IPS-NIHi7 (cell line): Measurements from ENCODE around the gene ADCY6.
A peak's percentile ranks its signal among the peaks of the same experiment; 100 is the strongest.

Source experiments
- DNase-seq: peaks from one replicate; pipeline ENCODE4 v3.0.0; 2012; ENCODE audit warnings: mixed read lengths; ENCODE audit errors: extremely low spot score

The ADCY6 gene

DNA sequence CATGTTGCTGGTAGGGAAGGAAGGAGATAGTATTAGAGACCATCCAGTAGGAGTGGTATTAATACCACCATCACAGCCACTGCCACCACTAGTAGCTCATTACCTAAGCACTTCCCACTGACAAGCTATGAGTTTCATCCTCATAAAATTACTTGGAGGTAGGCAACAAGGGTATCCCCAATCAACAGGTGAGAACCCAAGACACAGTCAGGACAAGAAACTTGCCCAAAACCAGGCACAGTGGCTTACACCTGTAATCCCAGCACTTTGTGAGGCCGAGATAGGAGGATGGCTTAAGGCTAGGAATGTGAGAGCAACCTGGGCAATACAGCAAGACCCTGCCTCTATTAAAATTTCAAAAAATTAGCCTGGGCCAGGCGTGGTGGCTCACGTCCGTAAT lies 5.5 kb downstream of the ADCY6 start:
- DNase-seq, result no peak

DNA sequence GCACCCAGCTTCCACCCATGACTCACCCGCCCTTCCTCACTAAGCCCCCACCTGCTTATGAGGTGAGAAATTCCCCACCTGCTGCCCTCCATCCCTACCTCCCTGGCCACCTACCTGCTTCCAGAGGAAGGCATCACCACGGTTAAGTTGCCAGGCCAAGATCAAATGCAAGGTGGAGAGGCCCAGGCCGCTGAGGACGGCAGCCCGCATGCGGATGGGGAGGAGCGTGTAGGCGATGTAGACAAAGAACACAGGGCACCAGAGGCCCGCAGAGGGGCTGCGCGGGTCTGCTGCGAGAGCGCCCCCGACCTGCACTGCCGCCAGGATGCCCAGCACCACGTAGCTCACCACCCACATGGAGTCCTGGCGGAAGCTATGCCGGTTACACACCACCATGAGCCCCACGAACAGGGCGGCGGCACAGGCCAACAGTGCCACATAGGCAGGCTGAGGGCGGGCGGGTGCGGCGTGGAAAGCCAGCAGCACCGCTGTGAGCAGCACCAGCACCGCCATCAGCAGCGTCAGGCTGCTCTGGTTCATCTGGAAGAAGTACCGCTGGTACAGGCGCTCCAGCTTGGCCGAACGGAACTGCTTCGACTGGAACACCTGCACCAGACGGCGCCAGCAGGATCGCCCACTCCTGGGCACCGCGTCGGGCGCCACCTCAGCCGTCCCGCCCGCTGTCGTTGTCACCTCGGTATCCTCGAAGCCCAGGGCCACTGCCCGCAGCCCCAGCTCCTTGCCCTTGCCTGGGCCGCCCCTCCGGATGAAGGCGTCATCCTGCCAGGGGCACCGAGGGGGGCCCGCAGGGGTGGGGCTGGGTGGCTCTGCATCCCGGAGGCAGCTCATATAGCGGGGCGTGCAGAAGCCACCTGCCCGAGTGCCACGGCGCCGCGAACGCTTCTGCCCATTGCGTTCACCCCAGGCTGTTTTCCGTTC lies 6.2 kb downstream of the ADCY6 start:
- DNase-seq, result no peak

DNA sequence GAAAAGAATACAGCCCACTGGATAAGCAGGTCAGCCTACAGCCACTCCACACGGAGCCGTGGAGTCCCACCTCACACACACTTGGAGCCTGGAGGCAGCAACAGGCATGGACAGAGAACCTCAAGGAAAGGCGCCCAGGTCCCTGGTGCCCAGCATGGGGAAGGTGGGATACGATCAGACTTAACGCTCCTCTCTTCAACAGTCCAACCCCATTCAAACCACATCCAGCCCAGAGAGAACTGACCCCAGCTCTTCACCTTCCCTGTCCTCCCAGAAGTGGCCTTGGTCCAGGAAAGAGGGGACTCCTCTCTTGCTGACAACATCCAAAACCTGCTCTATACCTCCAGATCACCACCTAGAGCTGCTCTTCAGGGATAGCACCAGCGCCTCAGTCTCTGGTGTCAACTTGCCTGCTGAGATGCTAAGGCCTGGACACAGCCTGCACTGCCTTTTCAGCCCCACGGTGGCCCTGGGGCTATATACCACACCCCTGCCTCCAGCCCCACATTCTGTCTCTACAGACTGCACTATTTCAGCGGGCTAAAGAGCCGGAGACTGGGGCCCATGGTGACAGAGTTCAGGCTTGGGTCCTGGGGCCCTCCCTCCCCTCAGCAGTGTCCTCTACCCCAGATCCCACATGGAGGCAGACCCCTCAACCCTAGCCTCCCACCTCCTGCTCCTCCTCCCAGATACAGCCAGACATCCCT lies 7.0 kb downstream of the ADCY6 start:
- DNase-seq, result no peak

DNA sequence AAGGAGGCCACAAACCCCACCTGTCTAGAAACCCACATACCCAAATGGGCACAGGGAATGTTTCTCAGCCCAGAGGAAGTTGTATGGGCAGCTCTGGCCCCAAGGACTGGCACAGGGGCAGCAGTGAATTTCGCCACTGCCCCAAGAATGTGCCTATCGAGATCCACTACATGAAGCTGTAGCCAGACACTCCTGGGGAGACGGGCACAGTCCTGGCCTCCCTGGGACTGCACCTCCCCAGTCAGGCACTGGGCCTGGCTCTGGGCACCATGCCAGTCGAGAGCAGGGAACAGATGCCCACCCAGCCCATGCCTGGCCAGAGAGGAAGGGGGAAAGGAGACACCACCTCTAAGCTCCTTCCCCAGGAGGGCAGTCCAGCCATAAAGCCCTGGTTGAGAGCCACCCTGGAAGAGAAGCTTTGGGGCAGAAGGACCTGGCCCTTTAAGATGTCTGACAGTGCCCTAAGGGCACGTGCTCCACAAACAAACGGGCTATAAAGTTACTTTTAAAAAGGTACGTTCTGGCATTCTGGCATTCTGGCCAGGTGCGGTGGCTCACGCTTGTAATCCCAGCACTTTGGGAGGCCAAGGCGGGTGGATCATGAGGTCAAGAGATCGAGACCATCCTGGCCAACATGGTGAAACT lies 8.4 kb downstream of the ADCY6 start:
- DNase-seq, result no peak

DNA sequence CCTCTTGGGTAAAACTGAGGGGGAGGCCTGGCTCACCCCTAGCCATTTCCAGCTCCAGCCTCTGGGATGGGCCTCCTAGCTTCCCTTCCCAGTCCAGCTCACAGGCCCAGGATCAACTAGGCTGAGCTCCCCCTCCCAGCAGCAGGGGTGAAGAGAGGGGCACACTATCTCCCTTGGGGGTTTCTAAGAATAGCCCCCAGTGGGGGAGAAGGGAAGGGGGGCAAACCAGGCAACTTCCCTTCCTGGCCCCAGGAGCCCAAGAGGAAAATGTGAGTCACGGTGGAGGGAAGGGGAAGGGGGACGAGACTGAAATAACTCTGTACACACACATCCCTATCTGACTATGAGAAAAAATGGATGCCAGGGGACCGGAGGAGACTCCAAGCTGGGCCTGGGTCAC lies 9.0 kb downstream of the ADCY6 start:
- no peak for DNase-seq

DNA sequence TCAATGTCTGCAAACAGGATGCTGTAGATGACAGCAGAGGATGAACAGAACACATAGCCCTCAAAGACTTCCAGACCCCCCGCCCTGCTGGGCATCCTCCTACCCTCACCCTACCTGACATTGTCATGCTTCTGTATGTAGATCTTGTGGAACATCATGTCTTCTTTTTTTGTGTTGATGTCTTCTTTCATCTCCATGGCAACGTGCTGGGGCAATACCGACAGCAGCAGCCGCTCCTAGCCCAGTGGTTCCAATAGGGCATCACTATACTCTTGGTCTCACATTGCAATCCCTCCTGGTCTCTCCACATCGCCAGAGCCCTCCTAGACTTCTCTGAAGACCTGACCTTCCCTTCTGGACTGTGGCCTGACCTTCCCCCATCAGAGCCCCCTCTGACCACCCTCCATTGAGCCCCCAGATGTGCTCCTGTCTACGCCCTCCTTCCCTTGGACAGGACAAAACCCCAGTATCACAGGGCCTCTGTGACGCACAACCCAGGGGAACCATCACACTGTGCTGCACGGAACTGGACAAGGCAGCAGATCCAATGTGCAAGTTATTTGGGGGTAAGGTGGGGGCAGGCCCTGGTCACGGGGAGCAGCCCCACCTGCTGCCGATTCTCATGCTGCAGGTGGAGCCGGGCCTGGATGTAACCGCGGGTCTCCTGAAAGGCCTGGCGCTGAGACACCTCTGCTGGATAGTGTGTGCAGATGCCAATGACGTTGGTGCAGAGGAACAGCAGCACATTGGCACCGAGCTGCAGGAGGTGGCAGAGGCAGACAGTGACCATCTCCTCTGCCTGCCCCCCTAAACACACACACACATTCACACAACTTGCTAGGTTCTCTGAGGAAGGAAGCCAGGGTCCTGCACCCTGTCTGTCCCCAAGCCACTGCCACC lies 11.1 kb downstream of the ADCY6 start:
- DNase-seq, result peak; percentile 45

DNA sequence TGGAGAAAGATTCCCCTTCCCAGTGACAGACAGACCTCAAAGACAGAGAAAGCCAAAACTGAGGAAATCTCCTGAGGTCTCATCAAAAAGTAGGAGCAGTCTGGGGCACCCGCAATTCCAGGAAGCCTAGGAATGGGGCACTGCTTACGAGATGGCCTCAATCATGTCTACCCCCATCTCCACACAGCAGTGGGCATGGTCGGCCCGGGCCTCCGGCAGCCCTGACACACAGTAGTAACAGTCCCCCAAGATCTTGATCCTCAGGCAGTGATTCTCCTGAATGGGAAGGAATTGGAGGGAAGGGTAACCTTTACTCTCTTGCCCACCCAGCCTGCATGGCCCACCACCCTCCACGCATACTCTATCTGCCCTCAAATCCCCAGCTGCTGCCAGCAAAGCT lies 11.9 kb downstream of the ADCY6 start:
- DNase-seq, result no peak

DNA sequence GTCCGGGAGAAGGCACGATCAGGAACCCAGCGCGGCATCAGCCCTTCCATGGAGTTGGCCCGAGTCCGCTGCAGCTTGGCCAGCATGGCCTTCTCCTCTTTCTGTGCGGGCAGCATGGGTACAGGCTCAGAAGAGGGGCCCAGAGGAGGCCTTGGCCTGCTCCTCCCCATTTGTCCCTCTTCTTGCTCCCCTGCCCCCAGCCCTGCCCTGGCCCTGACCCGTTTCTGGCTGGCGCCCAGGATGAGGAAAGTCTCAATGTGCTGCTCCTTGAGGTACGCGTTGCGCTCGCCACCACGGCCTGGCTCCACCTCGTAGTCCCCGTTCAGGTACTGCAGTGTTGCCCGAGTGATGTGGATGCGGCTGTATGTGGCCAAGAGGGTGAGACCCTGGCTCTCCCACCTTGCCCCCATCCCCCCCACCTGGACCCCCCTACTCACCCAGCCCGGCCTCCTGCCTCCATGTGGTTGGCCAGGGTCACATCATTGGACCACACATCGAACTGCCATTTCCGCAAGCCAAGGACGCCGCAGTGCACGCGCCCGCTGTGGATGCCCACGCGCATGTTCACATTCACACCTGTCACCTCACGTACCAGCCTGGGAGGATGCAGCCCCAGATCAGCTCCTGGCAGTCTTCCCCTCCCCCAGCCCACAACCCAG lies 12.8 kb downstream of the ADCY6 start:
- no peak for DNase-seq

DNA sequence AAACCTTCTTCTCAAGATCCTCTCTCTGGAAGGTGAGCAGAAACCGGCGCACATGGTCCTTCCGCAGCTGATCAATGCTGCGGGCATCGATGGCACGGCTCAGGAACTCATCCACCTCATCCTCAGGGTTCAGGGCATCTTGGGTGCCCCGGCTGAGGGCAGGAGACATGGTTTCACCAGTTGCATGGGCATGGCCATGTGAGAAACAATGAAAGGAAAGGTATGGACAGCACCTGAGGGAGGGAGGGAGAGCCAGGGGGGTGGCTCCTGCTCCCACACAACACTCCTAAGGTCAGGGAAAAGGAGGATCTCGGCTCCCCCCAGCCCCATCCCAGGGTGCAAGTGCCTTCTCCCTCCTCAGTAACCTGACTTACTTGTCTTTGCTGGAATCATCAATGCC lies 13.6 kb downstream of the ADCY6 start:
- DNase-seq, result no peak

DNA sequence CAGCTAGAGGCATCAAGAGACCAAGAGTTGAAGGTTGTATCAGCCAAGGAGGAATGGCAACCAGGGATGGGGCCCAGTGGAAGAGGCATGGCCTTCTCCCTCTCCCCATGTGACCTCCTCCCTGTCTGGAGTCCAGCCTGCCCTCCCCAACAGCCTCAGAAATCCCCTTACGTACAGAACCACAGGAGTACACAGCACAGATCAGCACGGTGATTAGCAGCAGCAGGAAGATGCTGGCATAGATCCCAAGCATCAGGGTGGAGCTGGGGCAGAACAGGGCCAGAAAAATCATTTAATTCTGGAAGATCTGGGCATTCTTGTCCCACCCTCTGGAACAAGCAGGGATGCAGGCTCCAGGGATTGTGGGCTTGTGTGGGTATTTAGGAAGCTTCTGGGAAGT lies 14.4 kb downstream of the ADCY6 start:
- no peak for DNase-seq

DNA sequence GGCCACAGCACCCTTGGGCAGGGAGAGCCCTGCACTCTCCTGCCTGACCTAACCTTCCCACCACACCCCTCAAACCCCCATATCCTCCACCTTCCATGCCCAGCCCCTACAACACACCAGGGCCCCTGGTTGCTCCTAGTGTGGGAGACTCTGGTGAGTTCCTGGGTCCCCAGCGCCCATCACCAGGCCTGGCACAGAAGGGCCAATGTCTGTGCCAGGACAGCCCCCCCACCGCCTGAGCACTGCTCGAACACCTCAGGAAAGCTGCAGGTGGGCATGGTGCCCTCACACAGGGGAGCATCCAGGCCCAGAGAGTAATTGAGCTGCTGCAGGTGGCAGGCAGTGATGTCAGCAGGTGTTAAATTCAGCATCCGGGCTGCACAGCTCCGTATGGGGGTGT lies 15.2 kb downstream of the ADCY6 start:
- DNase-seq, result no peak

DNA sequence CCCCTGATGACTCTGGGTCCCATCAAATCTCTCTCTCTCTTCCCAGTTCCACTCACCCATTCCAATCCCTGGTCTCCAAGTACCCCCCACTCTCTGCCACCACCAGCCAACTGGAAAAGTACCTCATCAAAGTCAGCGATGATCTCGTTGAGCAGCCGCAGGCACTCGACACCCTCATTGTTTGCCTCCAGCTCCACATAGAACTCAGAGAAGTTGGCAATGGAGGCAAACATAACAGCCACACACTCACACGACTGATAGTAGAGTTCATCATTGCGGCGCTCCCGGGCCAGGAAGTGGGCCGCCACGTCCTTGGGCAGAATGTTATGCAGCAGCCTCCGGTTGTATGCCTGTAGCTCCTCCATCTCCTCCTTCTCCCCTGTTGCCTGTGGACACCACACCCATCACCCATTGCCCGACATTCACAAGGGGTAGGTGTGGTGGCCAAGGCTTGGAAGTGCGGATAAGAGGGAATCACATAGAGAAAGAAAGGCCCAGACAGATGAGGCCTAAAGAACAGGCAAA lies 17.2 kb downstream of the ADCY6 start:
- no peak for DNase-seq

DNA sequence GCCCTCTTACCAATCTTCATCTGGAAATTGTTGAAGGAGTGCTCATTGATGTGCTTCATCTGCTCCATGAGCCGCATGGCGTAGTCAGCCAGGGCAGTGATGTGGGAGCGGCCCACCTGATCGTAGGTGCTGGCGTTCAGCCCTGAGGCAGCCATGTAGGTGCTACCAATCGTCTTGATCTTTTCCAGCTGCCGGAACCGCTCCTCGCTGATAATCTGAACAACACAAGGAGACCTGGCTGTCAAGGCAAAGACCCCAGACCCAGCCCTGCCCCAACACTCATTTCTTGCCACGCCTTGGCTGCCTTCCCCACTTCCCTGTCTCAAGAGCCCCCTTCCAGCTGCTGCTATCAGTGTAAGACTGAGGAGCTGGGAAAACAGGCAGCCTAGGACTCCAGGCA lies 18.1 kb downstream of the ADCY6 start:
- no peak for DNase-seq

DNA sequence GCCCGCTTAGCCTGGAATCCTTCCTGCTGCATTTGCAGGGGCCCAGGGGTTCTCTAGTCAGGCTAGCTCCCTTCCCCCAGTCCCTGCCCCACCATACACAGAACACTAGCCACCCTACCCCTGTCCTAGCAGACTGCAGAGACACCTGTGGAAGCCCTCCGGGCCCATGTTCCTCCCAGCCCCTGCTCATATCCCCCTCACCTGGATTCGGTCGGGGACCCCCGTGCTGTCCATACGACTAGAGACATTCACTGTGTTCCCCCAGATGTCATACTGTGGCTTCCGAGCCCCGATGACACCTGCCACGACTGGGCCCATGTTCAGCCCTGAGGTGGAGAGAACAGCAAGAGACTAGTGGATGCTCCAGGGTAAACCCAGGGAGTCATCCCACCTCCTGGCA lies 20.2 kb downstream of the ADCY6 start:
- DNase-seq, result no peak

DNA sequence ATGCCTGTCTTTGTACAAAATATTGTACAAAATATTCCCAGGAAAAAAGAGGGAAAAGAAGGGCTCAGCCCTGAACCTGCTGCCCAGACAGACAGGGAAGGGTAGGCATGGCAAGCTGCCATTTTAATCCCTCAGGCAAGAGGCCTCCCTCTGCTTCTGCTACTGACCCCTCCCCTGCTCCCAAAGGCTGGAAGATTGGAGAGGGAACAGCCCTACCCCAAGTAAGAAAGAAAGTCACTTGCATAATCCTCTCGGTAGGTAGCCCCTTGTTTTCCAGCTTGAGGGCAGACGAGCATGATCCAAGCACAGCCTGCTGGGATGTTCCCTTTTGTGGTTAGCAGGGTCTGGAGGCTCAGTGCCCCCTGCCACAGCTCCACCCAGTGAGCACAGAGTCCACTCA lies 20.7 kb downstream of the ADCY6 start:
- peak; percentile 62 for DNase-seq

DNA sequence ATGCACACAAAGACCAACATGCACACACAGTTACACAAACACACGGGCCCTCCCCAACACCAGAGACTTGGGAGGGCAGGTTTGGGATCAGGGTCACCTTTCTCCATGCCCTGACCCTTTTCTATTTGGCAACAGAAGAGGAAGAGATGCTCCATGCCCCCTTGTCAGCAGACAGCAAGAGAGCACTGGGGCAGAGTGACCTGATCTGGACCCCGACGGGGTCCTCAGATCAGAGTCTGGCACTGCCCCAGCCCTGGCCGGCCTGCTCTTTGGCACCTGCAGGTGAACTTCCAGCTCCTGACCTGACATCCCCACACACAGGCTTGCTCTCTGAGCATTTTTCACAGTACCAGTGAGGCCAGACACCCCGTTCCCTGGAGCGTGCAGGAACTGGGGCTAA lies 21.4 kb downstream of the ADCY6 start:
- DNase-seq, result no peak

DNA sequence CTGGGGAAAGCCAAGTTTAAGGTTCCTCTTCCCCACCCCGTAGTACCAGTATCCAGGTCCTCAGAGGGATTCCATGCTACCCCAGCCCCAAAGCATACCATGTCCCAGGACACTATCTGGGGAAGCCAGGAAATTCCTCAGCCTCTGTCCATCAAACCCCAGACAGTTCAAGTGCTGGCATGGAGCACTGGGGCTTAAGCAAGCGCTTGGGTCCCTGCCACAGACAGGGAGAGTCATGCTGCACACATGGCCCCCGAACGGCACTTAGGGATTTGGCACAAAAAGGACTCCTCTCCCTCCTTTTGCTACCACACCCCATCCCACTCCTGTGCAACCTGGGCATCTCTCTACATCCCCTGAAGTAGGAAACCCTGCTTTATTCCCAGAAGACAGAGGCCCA lies 21.8 kb downstream of the ADCY6 start:
- DNase-seq, result no peak

DNA sequence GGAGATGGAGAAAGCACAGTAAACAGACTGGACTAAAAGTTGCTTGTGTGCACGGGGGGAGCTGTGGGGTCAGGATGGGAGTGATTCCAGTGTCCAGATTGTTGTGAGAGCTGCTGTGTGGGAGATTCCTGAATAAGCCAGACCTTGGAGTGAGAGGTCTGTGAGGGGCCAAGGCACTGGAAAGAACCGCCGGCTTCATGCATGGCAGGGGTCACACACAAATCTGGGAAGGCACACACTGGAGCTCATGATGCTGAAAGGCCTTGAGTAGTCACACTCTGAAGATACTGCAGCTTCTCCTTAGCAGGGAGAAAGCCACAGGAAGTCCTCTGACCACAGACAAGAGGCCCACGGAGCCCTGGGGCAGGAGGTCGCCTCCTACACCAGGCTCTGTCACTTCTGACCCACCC lies 23.1 kb downstream of the ADCY6 start:
- DNase-seq, result no peak

DNA sequence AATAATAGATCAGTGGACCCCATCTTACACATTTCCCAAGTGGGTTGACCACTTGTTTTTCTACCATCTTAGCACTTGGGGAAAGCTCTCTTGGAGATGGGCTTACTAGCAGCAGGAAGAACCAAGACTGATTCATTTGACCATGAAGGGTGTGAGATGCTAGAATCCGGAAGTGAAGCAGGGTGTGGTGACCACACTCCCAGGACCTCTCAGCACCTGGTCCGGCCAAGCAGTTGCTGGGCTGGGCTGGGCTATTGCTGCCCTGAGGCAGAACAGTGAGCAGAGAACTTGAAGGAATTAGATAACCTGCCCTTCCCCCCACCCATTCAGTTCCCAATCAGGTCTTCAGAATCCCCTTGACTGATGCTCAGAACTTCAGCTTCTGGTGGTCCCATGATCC lies 24.4 kb downstream of the ADCY6 start:
- DNase-seq, result no peak

DNA sequence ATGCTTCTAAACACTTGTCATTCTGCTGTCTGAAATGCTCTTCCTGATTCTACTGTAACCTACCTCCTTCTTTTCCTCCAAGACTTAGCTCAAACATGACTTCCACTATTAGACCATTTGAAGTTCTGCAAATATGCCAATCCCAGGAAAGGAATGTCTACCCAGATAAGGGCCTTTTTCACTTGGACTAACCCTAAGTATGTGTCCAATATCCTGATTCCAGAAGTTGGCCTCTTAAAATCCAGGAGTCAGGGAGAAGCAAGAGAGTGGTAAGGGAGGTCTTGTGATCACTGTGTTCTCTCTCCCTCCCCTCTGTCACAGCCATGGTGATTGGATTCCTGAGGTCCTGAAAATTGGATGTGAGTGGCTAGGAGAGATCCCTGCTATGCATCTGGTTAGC lies 30.2 kb downstream of the ADCY6 start:
- no peak for DNase-seq

DNA sequence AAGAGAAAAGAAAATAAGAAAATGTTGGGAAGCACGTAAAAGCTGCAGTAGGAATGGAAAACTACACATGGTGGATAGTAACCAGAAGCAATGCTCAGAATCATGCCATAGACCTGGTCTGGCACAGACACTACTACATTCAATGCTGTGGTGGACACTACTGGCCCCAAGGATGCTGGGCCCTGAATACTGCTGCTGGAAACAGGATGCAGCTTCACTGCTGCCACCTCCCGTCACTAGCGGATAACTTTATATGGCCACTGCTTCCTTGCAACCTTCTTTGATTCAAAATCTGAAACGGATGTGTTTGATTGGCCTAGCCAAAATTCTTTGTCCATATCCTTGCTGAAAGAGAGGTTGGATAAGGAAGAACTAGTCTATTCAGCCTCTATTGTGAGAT lies 30.7 kb downstream of the ADCY6 start:
- no peak for DNase-seq
